Suprapubic skin (tissue), 4 donors: Measurements from ENCODE around the gene PPP3R1. TPM values are rescaled to one million over a fixed set of nuclear protein-coding genes. Genes with fewer than 3 reads are reported as not detected.

ENCODE experiments used
- DNase-seq, 2 donors: peaks; one replicate each; pipeline ENCODE4 v3.0.0-alpha.2; 2019; ENCODE audit warnings: low spot score in 2 of 2
- H3K27ac ChIP-seq: fragments of 200-600 bp; sonication (generic); one replicate; pipeline ENCODE4 v1.5.1; 2019
- H3K27me3 ChIP-seq: fragments of 200-600 bp; sonication (generic); one replicate; pipeline ENCODE4 v1.5.1; 2019
- H3K36me3 ChIP-seq: fragments of 200-600 bp; sonication (generic); one replicate; pipeline ENCODE4 v1.5.1; 2019
- H3K4me1 ChIP-seq: fragments of 200-600 bp; sonication (generic); one replicate; pipeline ENCODE4 v1.5.1; 2019
- H3K4me3 ChIP-seq: fragments of 200-600 bp; sonication (generic); one replicate; pipeline ENCODE4 v1.5.1; 2019; ENCODE audit warnings: mild to moderate bottlenecking
- H3K9me3 ChIP-seq: fragments of 200-600 bp; sonication (generic); one replicate; pipeline ENCODE4 v1.5.1; 2019
- CTCF ChIP-seq, 2 donors: fragments of 200-600 bp in 1 of 2; fragments of 450-650 bp in 1 of 2; sonication (generic) in 1 of 2; IDR thresholded peaks; one replicate each; pipeline ENCODE4 v1.5.1; 2016 to 2019; ENCODE audit warnings: antibody characterized with exemption in 2 of 2, mild to moderate bottlenecking in 1 of 2, moderate library complexity in 1 of 2
- EP300 ChIP-seq: sonication (generic); formaldehyde crosslinking; IDR thresholded peaks from one replicate; pipeline ENCODE4 v1.6.1; 2017; ENCODE audit warnings: antibody characterized with exemption
- POLR2A ChIP-seq, 2 donors: fragments of 450-650 bp; IDR thresholded peaks; one replicate each; pipeline ENCODE4 v1.6.1; 2017; ENCODE audit warnings: antibody characterized with exemption in 2 of 2, mild to moderate bottlenecking in 2 of 2, moderate library complexity in 2 of 2
- POLR2AphosphoS5 ChIP-seq, 3 donors: sonication (generic); formaldehyde crosslinking; IDR thresholded peaks; one replicate each; pipeline ENCODE4 v1.6.1; 2017; ENCODE audit warnings: antibody characterized with exemption in 3 of 3
- WGBS: methylation state at CpG from one replicate; pipeline ENCODE4 v1.1.5; 2018; 5-methylcytosine and 5-hydroxymethylcytosine counted together
- total RNA-seq, 4 donors: library from RNA; depleted of rRNA; stranded (reverse); fragments of >200 nt; gene quantifications; one replicate each; pipeline ENCODE4 v1.1.0, GENCODE V29; 2016

PPP3R1 gene
- total RNA-seq, 4 donors from 2014 or later = 31.3 to 40.0 (median 36.2) TPM

GRCh38 chr2:68240446-68240845 is 11.9 kb downstream of the PPP3R1 start:
- H3K27ac ChIP-seq = no peak overlapping the region
- no peaks in the 10 kb centered on the region for H3K36me3 ChIP-seq
- no peak overlapping the region for H3K4me3 ChIP-seq
- H3K27me3 ChIP-seq = no peaks in the 10 kb centered on the region
- DNase-seq = no peak
- WGBS = 77% methylated on average over 4 of the region's 4 CpGs
- H3K9me3 ChIP-seq = no peaks in the 10 kb centered on the region
- H3K4me1 ChIP-seq = peaks cover 59% of the 10 kb centered on the region
- no peak for TF ChIP-seq POLR2A (IDR thresholded peaks at IDR 0.05)
- TF ChIP-seq CTCF (IDR thresholded peaks at IDR 0.05) = no peak
- no peak for TF ChIP-seq POLR2AphosphoS5 (IDR thresholded peaks at IDR 0.05)

GRCh38 chr2:68238955-68239822 is 13.1 kb downstream of the PPP3R1 start:
- Histone ChIP-seq H3K27ac (no peak overlapping the region), H3K4me3 (no peak overlapping the region), H3K27me3 (no peaks in the 10 kb centered on the region), H3K9me3 (no peaks in the 10 kb centered on the region), H3K4me1 (peaks cover 62% of the 10 kb centered on the region), H3K36me3 (no peaks in the 10 kb centered on the region)
- TF ChIP-seq POLR2AphosphoS5 (IDR thresholded peaks at IDR 0.05) (no peak), POLR2A (IDR thresholded peaks at IDR 0.05) (no peak), CTCF (IDR thresholded peaks at IDR 0.05) (no peak), EP300 (no peak)
- 63% methylated on average over 6 of the region's 6 CpGs for WGBS
- DNase-seq = no peak

GRCh38 chr2:68237976-68238580 is 14.3 kb downstream of the PPP3R1 start:
- no peak for DNase-seq
- Histone ChIP-seq H3K4me1 (peaks cover 63% of the 10 kb centered on the region), H3K4me3 (no peak overlapping the region), H3K36me3 (no peaks in the 10 kb centered on the region), H3K9me3 (no peaks in the 10 kb centered on the region), H3K27me3 (no peaks in the 10 kb centered on the region), H3K27ac (no peak overlapping the region)
- WGBS = 53% methylated on average over 4 of the region's 4 CpGs
- TF ChIP-seq EP300 (no peak), POLR2AphosphoS5 (IDR thresholded peaks at IDR 0.05) (no peak), CTCF (IDR thresholded peaks at IDR 0.05) (no peak), POLR2A (IDR thresholded peaks at IDR 0.05) (no peak)

- H3K27ac ChIP-seq = no peak overlapping the region
- H3K36me3 ChIP-seq = no peaks in the 10 kb centered on the region
- no peak for DNase-seq
- no peak for TF ChIP-seq EP300
- no peak for TF ChIP-seq CTCF (IDR thresholded peaks at IDR 0.05)
- TF ChIP-seq POLR2A (IDR thresholded peaks at IDR 0.05) = no peak
- TF ChIP-seq POLR2AphosphoS5 (IDR thresholded peaks at IDR 0.05) = no peak
- H3K9me3 ChIP-seq = no peaks in the 10 kb centered on the region
- H3K27me3 ChIP-seq = no peaks in the 10 kb centered on the region
- H3K4me1 ChIP-seq = peaks cover 59% of the 10 kb centered on the region
- WGBS = 54% methylated on average over 2 of the region's 2 CpGs
- no peak overlapping the region for H3K4me3 ChIP-seq
These were observed 14.9 kb downstream of the PPP3R1 start for GRCh38 chr2:68237404-68237803.

- DNase-seq = no peak
- Histone ChIP-seq H3K9me3 (no peaks in the 10 kb centered on the region), H3K4me3 (no peak overlapping the region), H3K4me1 (peaks cover 59% of the 10 kb centered on the region), H3K27me3 (no peaks in the 10 kb centered on the region), H3K27ac (no peak overlapping the region), H3K36me3 (no peaks in the 10 kb centered on the region)
- no peak for TF ChIP-seq POLR2AphosphoS5 (IDR thresholded peaks at IDR 0.05)
- no peak for TF ChIP-seq POLR2A (IDR thresholded peaks at IDR 0.05)
- no peak for TF ChIP-seq CTCF (IDR thresholded peaks at IDR 0.05)
- no peak for TF ChIP-seq EP300
These were observed 15.5 kb downstream of the PPP3R1 start for GRCh38 chr2:68236876-68237275.
